Measurements from ENCODE around the gene GABRA5. TPM values are rescaled to one million over a fixed set of nuclear protein-coding genes. Genes with fewer than 3 reads are reported as not detected.

GABRA5 gene
- total and polyA plus RNA-seq, 10 of the 15 experiments (the other 5 are each of a cell fraction or from before 2014, with no cell fraction given): 0.10 TPM; not detected in 9

GRCh38 chr15:26939398-26939797 is 72.5 kb downstream of the GABRA5 start:
- ATAC-seq: no peak
- ChIA-PET CTCF (no interaction called here), POLR2A (no interaction called here), SMC1A (ENCODE audit: uncharacterized antibody, unreplicated experiment) (no interaction called here), RAD21 (ENCODE audit: unreplicated experiment) (no interaction called here)
- 13% methylated on average over 5 of the region's 5 CpGs for WGBS (ENCODE audit: insufficient coverage, insufficient replicate concordance, low lambda C conversion rate, missing lambda C conversion rate)
- in situ Hi-C loops (cut with MboI) (no loop called here), intact Hi-C loops (cut with micrococcal nuclease; ENCODE audit: unreplicated experiment) (no loop called here)
- H3K9ac ChIP-seq (ENCODE audit: control insufficient read depth, insufficient read depth, low read length): no peak overlapping the region
- TF ChIP-seq SMAD1 (IDR thresholded peaks at IDR 0.05; ENCODE audit: low read depth, partially characterized antibody): no peak
- TF ChIP-seq HSF1 (IDR thresholded peaks at IDR 0.05; ENCODE audit: low read depth, low read length): no peak
- no peak for TF ChIP-seq LARP7 (IDR thresholded peaks at IDR 0.05)
- no peaks in the 10 kb centered on the region for H4K20me1 ChIP-seq (ENCODE audit: control insufficient read depth, insufficient read depth)
- no peaks in the 10 kb centered on the region for H3K27me3 ChIP-seq (replicated peaks in 1 of 2; ENCODE audit: control insufficient read depth in 2 of 2, insufficient read depth in 2 of 2, low read length in 1 of 2)
- H3K36me3 ChIP-seq (ENCODE audit: control insufficient read depth in 2 of 2, insufficient read depth in 2 of 2, low read length in 1 of 2): no peaks in the 10 kb centered on the region
- no peak for DNase-seq (ENCODE audit: low read depth, low spot score)
- H3K4me2 ChIP-seq (ENCODE audit: control insufficient read depth, insufficient read depth): no peak overlapping the region
- no peak for FAIRE-seq
- H3K4me3 ChIP-seq: no peak overlapping the region
- H3K79me2 ChIP-seq (ENCODE audit: control insufficient read depth, insufficient read depth, low read length): no peaks in the 10 kb centered on the region
- H3K27ac ChIP-seq (ENCODE audit: control insufficient read depth, insufficient read depth): no peak overlapping the region
- no peaks in the 10 kb centered on the region for H3K4me1 ChIP-seq (ENCODE audit: control insufficient read depth, insufficient read depth, low read length)
- H3K9me3 ChIP-seq (replicated peaks; ENCODE audit: control insufficient read depth, insufficient read depth, low read length): peaks cover 1% of the 10 kb centered on the region; the same call in 2 of the 3 replicates
- no TSS peak for BruUV-seq (replicated peaks)
- no peak overlapping the region for H2AFZ ChIP-seq (ENCODE audit: control insufficient read depth, low read depth, low read length)

GRCh38 chr15:26941489-26941888 is 74.6 kb downstream of the GABRA5 start:
- DNase-seq (ENCODE audit: low read depth, low spot score): no peak
- H3K79me2 ChIP-seq (ENCODE audit: control insufficient read depth, insufficient read depth, low read length): no peaks in the 10 kb centered on the region
- POLR2A ChIA-PET: no interaction called here
- no peak overlapping the region for H3K4me2 ChIP-seq (ENCODE audit: control insufficient read depth, insufficient read depth)
- no peak overlapping the region for H3K9ac ChIP-seq (ENCODE audit: control insufficient read depth, insufficient read depth, low read length)
- peaks cover under 1% of the 10 kb centered on the region; the same call in 2 of the 3 replicates for H3K9me3 ChIP-seq (replicated peaks; ENCODE audit: control insufficient read depth, insufficient read depth, low read length)
- 40% methylated on average over 5 of the region's 5 CpGs for WGBS (ENCODE audit: insufficient coverage, insufficient replicate concordance, low lambda C conversion rate, missing lambda C conversion rate)
- RAD21 ChIA-PET (ENCODE audit: unreplicated experiment): no interaction called here
- no TSS peak for BruUV-seq (replicated peaks)
- H2AFZ ChIP-seq (ENCODE audit: control insufficient read depth, low read depth, low read length): no peak overlapping the region
- SMC1A ChIA-PET (ENCODE audit: uncharacterized antibody, unreplicated experiment): no interaction called here
- H3K27me3 ChIP-seq (replicated peaks in 1 of 2; ENCODE audit: control insufficient read depth in 2 of 2, insufficient read depth in 2 of 2, low read length in 1 of 2): no peaks in the 10 kb centered on the region
- intact Hi-C loops (cut with micrococcal nuclease; ENCODE audit: unreplicated experiment) (no loop called here), in situ Hi-C loops (cut with MboI) (no loop called here)
- CTCF ChIA-PET: no interaction called here
- no peak overlapping the region for H3K27ac ChIP-seq (ENCODE audit: control insufficient read depth, insufficient read depth)
- no peaks in the 10 kb centered on the region for H4K20me1 ChIP-seq (ENCODE audit: control insufficient read depth, insufficient read depth)
- no peaks in the 10 kb centered on the region for H3K36me3 ChIP-seq (ENCODE audit: control insufficient read depth in 2 of 2, insufficient read depth in 2 of 2, low read length in 1 of 2)
- H3K4me1 ChIP-seq (ENCODE audit: control insufficient read depth, insufficient read depth, low read length): no peaks in the 10 kb centered on the region
- no peak for FAIRE-seq
- no peak overlapping the region for H3K4me3 ChIP-seq
- no peak for ATAC-seq
- TF ChIP-seq TCF3 (IDR thresholded peaks at IDR 0.05; ENCODE audit: borderline replicate concordance, insufficient read depth, low read depth, low read length): no peak
- TF ChIP-seq ZNF687 (IDR thresholded peaks at IDR 0.05): no peak
- TF ChIP-seq TBL1XR1 (IDR thresholded peaks at IDR 0.05; ENCODE audit: low read depth, low read length): no peak
- no peak for TF ChIP-seq NFYA (IDR thresholded peaks at IDR 0.05; ENCODE audit: borderline replicate concordance, low read depth, low read length)
- TF ChIP-seq PRDM15 (CRISPR knock-in tag; IDR thresholded peaks at IDR 0.05): no peak
- TF ChIP-seq HCFC1 (IDR thresholded peaks at IDR 0.05; ENCODE audit: low read length): no peak

All from GM12878 (cell line).